Kidney epithelial cell (primary cell): ENCODE measurements around the gene SYNRG. TPM values are rescaled to one million over a fixed set of nuclear protein-coding genes. Genes with fewer than 3 reads are reported as not detected.

ENCODE experiments used
- DNase-seq: peaks from one replicate; pipeline ENCODE4 v3.0.0-alpha.2; 2010; ENCODE audit warnings: low read depth
- H3K27me3 ChIP-seq: 2 replicates; pipeline ENCODE4 v1.6.0; 2011; ENCODE audit warnings: low read length; ENCODE audit not compliant: control insufficient read depth, insufficient read depth
- H3K36me3 ChIP-seq: 2 replicates; pipeline ENCODE4 v1.5.1; 2011; ENCODE audit warnings: low read length; ENCODE audit not compliant: control insufficient read depth, insufficient read depth
- H3K4me3 ChIP-seq: 2 replicates; pipeline ENCODE4 v1.5.1; 2011; ENCODE audit warnings: low read depth, mild to moderate bottlenecking, control low read depth, low read length
- CTCF ChIP-seq: IDR thresholded peaks from 2 replicates; pipeline ENCODE4 v1.5.1; 2011; ENCODE audit warnings: mild to moderate bottlenecking, moderate library complexity, low read length, control low read depth, inconsistent platforms; ENCODE audit not compliant: insufficient read depth, poor library complexity, severe bottlenecking
- total RNA-seq: library from RNA; depleted of rRNA; stranded (reverse); fragments of >200 nt; gene quantifications from 2 replicates; pipeline ENCODE4 v1.2.3, GENCODE V29; 2015

SYNRG gene
- total RNA-seq, 1 donor from 2014 or later = 21.1 TPM

GRCh38 chr17:37555386-37555785, 53.8 kb downstream of the SYNRG start:
- Histone ChIP-seq H3K4me3 (no peak overlapping the region), H3K27me3 (no peaks in the 10 kb centered on the region), H3K36me3 (peaks cover 2% of the 10 kb centered on the region)
- DNase-seq = no peak
- TF ChIP-seq CTCF = no peak

GRCh38 chr17:37553401-37553966, 55.7 kb downstream of the SYNRG start:
- Histone ChIP-seq H3K36me3 (peaks cover 2% of the 10 kb centered on the region), H3K27me3 (no peaks in the 10 kb centered on the region), H3K4me3 (no peak overlapping the region)
- no peak for DNase-seq
- TF ChIP-seq CTCF = no peak

- no peak for DNase-seq
- Histone ChIP-seq H3K4me3 (no peak overlapping the region), H3K36me3 (peaks cover 2% of the 10 kb centered on the region), H3K27me3 (no peaks in the 10 kb centered on the region)
- TF ChIP-seq CTCF = no peak
Observed at GRCh38 chr17:37551788-37552187, 57.4 kb downstream of the SYNRG start.

GRCh38 chr17:37547986-37548385, 61.2 kb downstream of the SYNRG start:
- no peak for DNase-seq
- TF ChIP-seq CTCF = no peak
- Histone ChIP-seq H3K27me3 (no peaks in the 10 kb centered on the region), H3K4me3 (no peak overlapping the region), H3K36me3 (peaks cover under 1% of the 10 kb centered on the region)

- peaks cover 2% of the 10 kb centered on the region for H3K36me3 ChIP-seq
- no peak for DNase-seq
- no peak for TF ChIP-seq CTCF
- H3K4me3 ChIP-seq = no peak overlapping the region
- H3K27me3 ChIP-seq = no peaks in the 10 kb centered on the region
Observed at GRCh38 chr17:37546302-37546701, 62.9 kb downstream of the SYNRG start.

GRCh38 chr17:37545486-37545885, 63.7 kb downstream of the SYNRG start:
- DNase-seq = no peak
- TF ChIP-seq CTCF = no peak
- no peak overlapping the region for H3K4me3 ChIP-seq
- peaks cover 2% of the 10 kb centered on the region for H3K36me3 ChIP-seq
- H3K27me3 ChIP-seq = no peaks in the 10 kb centered on the region
